Breast epithelium (tissue), 4 donors: ENCODE measurements around the gene AMOTL1. TPM values are rescaled to one million over a fixed set of nuclear protein-coding genes. Genes with fewer than 3 reads are reported as not detected.

Experiments used
- DNase-seq, 2 donors: peaks; one replicate each; pipeline ENCODE4 v3.0.0-alpha.2; 2019; ENCODE audit warnings: low spot score in 2 of 2
- H3K27ac ChIP-seq, 2 donors: fragments of 200-600 bp; sonication (generic) in 1 of 2; one replicate each; pipeline ENCODE4 v1.5.1; 2016 to 2019; ENCODE audit warnings: mild to moderate bottlenecking in 1 of 2
- H3K27me3 ChIP-seq, 2 donors: fragments of 200-600 bp; sonication (generic) in 1 of 2; one replicate each; pipeline versions ENCODE4 v1.5.1 to v1.6.0; 2017 to 2019; ENCODE audit warnings: control low read depth in 1 of 2, mild to moderate bottlenecking in 1 of 2
- H3K36me3 ChIP-seq: fragments of 200-600 bp; one replicate; pipeline ENCODE4 v1.5.1; 2019
- H3K4me1 ChIP-seq, 2 donors: fragments of 200-600 bp; sonication (generic); one replicate each; pipeline ENCODE4 v1.5.1; 2016 to 2019; ENCODE audit warnings: control low read depth in 1 of 2
- H3K4me3 ChIP-seq, 3 donors: fragments of 200-600 bp; sonication (generic); 1 replicate in 2 of 3; 2 replicates in 1 of 3; pipeline ENCODE4 v1.5.1; 2016 to 2019; ENCODE audit warnings: mild to moderate bottlenecking in 3 of 3, moderate library complexity in 2 of 3
- H3K9me3 ChIP-seq, 2 donors: fragments of 200-600 bp; sonication (generic) in 1 of 2; one replicate each; pipeline ENCODE4 v1.5.1; 2016 to 2019; ENCODE audit warnings: control low read depth in 1 of 2
- CTCF ChIP-seq, 3 donors: fragments of 450-650 bp; IDR thresholded peaks; one replicate each; pipeline ENCODE4 v1.5.1; 2016 to 2017; ENCODE audit warnings: antibody characterized with exemption in 3 of 3, mild to moderate bottlenecking in 3 of 3, moderate library complexity in 3 of 3
- POLR2A ChIP-seq: fragments of 450-650 bp; IDR thresholded peaks from one replicate; pipeline ENCODE4 v1.6.1; 2016; ENCODE audit warnings: antibody characterized with exemption, mild to moderate bottlenecking, moderate library complexity
- POLR2AphosphoS5 ChIP-seq, 3 donors: sonication (generic); formaldehyde crosslinking; IDR thresholded peaks; one replicate each; pipeline ENCODE4 v1.6.1; 2017; ENCODE audit warnings: antibody characterized with exemption in 3 of 3
- intact Hi-C: fragments of 100-400 bp; cut with DNase I; formaldehyde crosslinking; loops from one replicate; pipeline ENCODE4 v1.15.1; 2023; ENCODE audit warnings: low total_unique reads
- total RNA-seq, 3 donors: library from RNA; depleted of rRNA; stranded (reverse); fragments of >200 nt; gene quantifications; one replicate each; pipeline ENCODE4 v1.1.0, GENCODE V29; 2016

The AMOTL1 gene
- total RNA-seq, 3 donors from 2014 or later = 35.5 to 41.4 (median 39.0) TPM

DNA sequence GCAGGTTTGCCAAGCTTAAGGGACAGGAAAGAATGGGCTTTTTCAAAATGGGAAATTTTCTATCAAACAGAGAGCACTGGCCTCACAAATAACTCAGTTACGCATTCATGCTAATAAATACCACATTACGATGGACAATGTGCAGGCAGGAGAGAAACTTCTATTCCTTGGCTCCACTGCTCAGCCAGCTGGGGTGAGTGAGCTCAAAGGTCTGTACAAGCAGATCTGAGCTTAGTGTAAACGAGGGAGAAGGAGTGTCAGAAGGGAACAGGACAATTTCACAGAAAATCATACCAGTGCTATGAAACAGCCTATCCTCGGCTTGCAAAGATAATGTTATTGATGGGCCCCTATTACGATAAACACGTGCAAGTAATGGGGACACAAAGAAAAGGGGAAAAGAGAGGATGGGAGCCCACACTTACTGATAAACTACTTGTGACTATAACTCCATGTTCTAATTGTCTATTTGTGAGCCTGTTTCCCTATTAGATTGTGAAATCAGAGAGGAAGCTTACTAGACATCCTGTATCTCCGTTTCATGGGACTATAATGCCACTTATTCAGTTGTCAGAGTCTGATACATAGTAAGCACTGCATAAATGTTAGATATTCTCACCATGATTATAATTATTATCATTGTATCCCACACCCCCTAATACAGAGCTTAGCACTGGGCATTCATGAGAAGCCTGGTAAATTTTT lies 46.3 kb downstream of the AMOTL1 start:
- DNase-seq = no peak
- intact Hi-C loops = no loop called here
- Histone ChIP-seq H3K4me3 (no peak overlapping the region), H3K36me3 (no peaks in the 10 kb centered on the region), H3K9me3 (no peaks in the 10 kb centered on the region), H3K27ac (peak overlapping the region; percentile 16 to 41), H3K27me3 (no peaks in the 10 kb centered on the region), H3K4me1 (no peaks in the 10 kb centered on the region)
- TF ChIP-seq CTCF (IDR thresholded peaks at IDR 0.05) = no peak
- no peak for TF ChIP-seq POLR2AphosphoS5 (IDR thresholded peaks at IDR 0.05)
- TF ChIP-seq POLR2A = no peak

DNA sequence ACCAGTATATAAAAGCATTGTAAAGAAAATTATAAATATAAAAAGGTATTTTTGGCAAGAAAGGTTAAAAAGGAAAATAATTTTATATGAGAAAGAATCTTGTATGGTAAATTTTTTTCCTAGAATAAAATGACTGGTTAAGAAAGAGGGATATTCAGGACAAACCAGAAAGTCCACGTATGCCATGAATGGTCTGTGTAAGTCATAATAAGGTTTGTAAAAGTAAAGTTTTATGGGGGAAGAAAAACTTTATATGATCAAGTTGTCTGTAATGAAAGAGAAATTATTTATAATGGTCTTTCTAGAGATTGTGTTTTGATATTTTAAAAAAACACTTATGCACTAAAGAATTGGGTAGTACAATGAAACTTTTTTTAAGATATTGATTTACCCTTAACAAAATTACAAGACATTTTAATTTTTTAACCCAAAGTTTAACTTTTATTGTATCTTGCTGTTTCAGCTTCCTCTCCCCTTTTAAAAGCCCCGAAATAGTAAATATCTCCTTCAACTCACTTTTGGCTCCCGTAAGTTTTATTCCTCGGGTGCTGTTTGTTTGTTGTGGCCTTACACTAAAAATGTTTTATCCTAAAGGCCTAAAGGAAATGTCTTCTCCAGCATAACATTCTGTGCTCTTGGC lies 47.7 kb downstream of the AMOTL1 start:
- no peak for DNase-seq
- TF ChIP-seq CTCF (IDR thresholded peaks at IDR 0.05) (no peak), POLR2AphosphoS5 (IDR thresholded peaks at IDR 0.05) (no peak), POLR2A (no peak)
- Histone ChIP-seq H3K4me3 (no peak overlapping the region), H3K4me1 (no peaks in the 10 kb centered on the region), H3K27me3 (no peaks in the 10 kb centered on the region), H3K36me3 (no peaks in the 10 kb centered on the region), H3K9me3 (no peaks in the 10 kb centered on the region), H3K27ac (no peak overlapping the region)
- intact Hi-C loops = no loop called here

- Histone ChIP-seq H3K9me3 (no peaks in the 10 kb centered on the region), H3K4me3 (no peak overlapping the region), H3K36me3 (no peaks in the 10 kb centered on the region), H3K27ac (no peak overlapping the region), H3K27me3 (no peaks in the 10 kb centered on the region), H3K4me1 (no peaks in the 10 kb centered on the region)
- TF ChIP-seq POLR2A (no peak), CTCF (IDR thresholded peaks at IDR 0.05) (no peak), POLR2AphosphoS5 (IDR thresholded peaks at IDR 0.05) (no peak)
- intact Hi-C loops = no loop called here
- no peak for DNase-seq
Observed at GRCh38 chr11:94820480-94820879, 52.3 kb downstream of the AMOTL1 start.

DNA sequence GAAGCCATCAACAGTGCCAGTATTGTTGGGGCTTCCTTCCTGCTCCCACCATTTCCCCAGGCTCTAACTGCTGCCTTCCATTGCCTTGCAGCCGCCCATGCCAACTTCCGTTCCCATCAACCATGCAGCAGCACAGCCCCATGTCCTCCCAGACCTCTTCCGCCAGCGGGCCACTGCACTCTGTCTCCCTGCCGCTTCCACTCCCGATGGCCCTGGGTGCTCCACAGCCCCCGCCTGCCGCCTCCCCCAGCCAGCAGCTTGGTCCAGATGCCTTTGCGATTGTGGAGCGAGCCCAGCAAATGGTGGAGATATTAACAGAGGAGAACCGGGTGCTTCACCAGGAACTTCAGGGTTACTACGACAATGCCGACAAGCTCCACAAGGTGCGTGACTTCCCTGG lies 53.3 kb downstream of the AMOTL1 start:
- no peaks in the 10 kb centered on the region for H3K36me3 ChIP-seq
- TF ChIP-seq POLR2AphosphoS5 (IDR thresholded peaks at IDR 0.05) (no peak), CTCF (IDR thresholded peaks at IDR 0.05) (no peak), POLR2A (no peak)
- no peak overlapping the region for H3K27ac ChIP-seq

DNA sequence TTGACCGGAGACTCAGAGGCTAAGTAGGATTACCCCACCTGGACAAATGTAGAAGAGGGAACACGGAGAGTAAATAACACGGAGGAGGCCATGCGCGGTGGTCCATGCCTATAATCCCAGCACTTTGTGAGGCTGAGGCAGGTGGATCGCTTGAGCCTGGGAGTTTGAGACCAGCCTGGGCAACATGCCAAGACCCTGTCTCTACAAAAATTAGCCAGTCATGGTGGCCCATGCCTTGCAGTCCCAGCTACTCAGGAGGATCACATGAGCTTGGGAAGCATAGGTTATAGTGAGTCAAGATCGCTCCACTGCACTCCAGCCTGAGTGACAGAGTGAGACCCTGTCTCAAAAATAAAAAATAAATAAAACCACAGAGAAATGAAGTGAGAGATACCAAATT lies 53.9 kb downstream of the AMOTL1 start:
- H3K4me3 ChIP-seq = no peak overlapping the region
- H3K4me1 ChIP-seq = no peaks in the 10 kb centered on the region
- no peaks in the 10 kb centered on the region for H3K9me3 ChIP-seq
- TF ChIP-seq CTCF (IDR thresholded peaks at IDR 0.05) = no peak
- no peak for TF ChIP-seq POLR2AphosphoS5 (IDR thresholded peaks at IDR 0.05)
- no peak for TF ChIP-seq POLR2A
- H3K27ac ChIP-seq = no peak overlapping the region
- H3K36me3 ChIP-seq = no peaks in the 10 kb centered on the region
- intact Hi-C loops = no loop called here
- H3K27me3 ChIP-seq = no peaks in the 10 kb centered on the region
- no peak for DNase-seq

More for the DNA sequence above, 53.3 kb downstream of the AMOTL1 start:
- no peaks in the 10 kb centered on the region for H3K9me3 ChIP-seq
- no peak for DNase-seq
- H3K4me3 ChIP-seq = no peak overlapping the region
- no peaks in the 10 kb centered on the region for H3K4me1 ChIP-seq
- no peaks in the 10 kb centered on the region for H3K27me3 ChIP-seq
- intact Hi-C loops = no loop called here
